SK-N-SH (cell line): ENCODE results near the gene TANC1. TPM values are rescaled to one million over a fixed set of nuclear protein-coding genes. Genes with fewer than 3 reads are reported as not detected.

Experiments used
- CTCF ChIA-PET: fragments of 300-600, 350-600 bp; formaldehyde crosslinking; extraction: SDS; loops from one replicate; lab custom pipeline; 2021; lab: Yijun Ruan, JAX
- POLR2A ChIA-PET: fragments of 350-600 bp; sonication (Branson Sonifier 250); formaldehyde crosslinking; extraction: SDS; loops from one replicate; lab custom pipeline; 2020; ENCODE audit warnings: antibody characterized with exemption, inconsistent platforms; lab: Yijun Ruan, JAX
- DNase-seq: peaks from one replicate; pipeline ENCODE4 v3.0.0; 2012
- H2AFZ ChIP-seq: fragments of 200-600 bp; sonication (generic); 2 replicates; pipeline ENCODE4 v1.8.1; 2016; ENCODE audit warnings: antibody characterized with exemption, mild to moderate bottlenecking, low read depth
- H3F3A ChIP-seq: fragments of 200-600 bp; sonication (generic); replicated peaks from 2 replicates; pipeline ENCODE3; 2016; ENCODE audit warnings: antibody characterized with exemption, mild to moderate bottlenecking; ENCODE audit not compliant: insufficient read depth
- H3K27ac ChIP-seq, 2 experiments: fragments of 200-500 bp in 1 of 2; fragments of 200-600 bp in 1 of 2; sonication (Bioruptor generic) in 1 of 2; sonication (generic), shearing (Covaris generic) in 1 of 2; 2 replicates each; pipeline versions ENCODE4 v1.5.1 to v1.6.1; 2014 to 2016; ENCODE audit warnings: low read depth in 2 of 2, inconsistent platforms in 1 of 2, low read length in 1 of 2, mild to moderate bottlenecking in 1 of 2, mixed read lengths in 1 of 2
- H3K27me3 ChIP-seq: fragments of 200-600 bp; sonication (generic), shearing (Covaris generic); 2 replicates; pipeline ENCODE4 v1.6.1; 2016; ENCODE audit warnings: mixed run types; ENCODE audit not compliant: insufficient read depth
- H3K36me3 ChIP-seq, 2 experiments: fragments of 200-500 bp in 1 of 2; fragments of 200-600 bp in 1 of 2; sonication (Bioruptor generic) in 1 of 2; sonication (generic) in 1 of 2; replicated peaks in 1 of 2; 2 replicates each; pipeline versions ENCODE3 to v1.5.1; 2014 to 2016; ENCODE audit warnings: low read length in 1 of 2, mild to moderate bottlenecking in 1 of 2; ENCODE audit not compliant: insufficient read depth in 2 of 2, control insufficient read depth in 1 of 2
- H3K4me1 ChIP-seq, 2 experiments: fragments of 200-500 bp in 1 of 2; fragments of 200-600 bp in 1 of 2; sonication (Bioruptor generic) in 1 of 2; sonication (generic), shearing (Covaris generic) in 1 of 2; 2 replicates each; pipeline versions ENCODE4 v1.5.1 to v1.6.1; 2014 to 2016; ENCODE audit warnings: low read depth in 1 of 2, low read length in 1 of 2, mixed run types in 1 of 2; ENCODE audit not compliant: insufficient read depth in 2 of 2, control insufficient read depth in 1 of 2
- H3K4me2 ChIP-seq: fragments of 200-600 bp; sonication (generic), shearing (Covaris generic); 2 replicates; pipeline ENCODE4 v1.6.1; 2017; ENCODE audit warnings: mixed run types
- H3K4me3 ChIP-seq, 2 experiments: fragments of 200-500 bp in 1 of 2; fragments of 200-600 bp in 1 of 2; sonication (Bioruptor generic) in 1 of 2; sonication (generic), shearing (Covaris generic) in 1 of 2; 2 replicates each; pipeline versions ENCODE4 v1.5.1 to v1.8.1; 2014 to 2016; ENCODE audit warnings: low read depth in 2 of 2, inconsistent platforms in 1 of 2, low read length in 1 of 2, mild to moderate bottlenecking in 1 of 2, mixed read lengths in 1 of 2, moderate library complexity in 1 of 2
- H3K79me2 ChIP-seq: fragments of 200-600 bp; sonication (generic); 2 replicates; pipeline ENCODE4 v1.8.1; 2017; ENCODE audit warnings: mild to moderate bottlenecking; ENCODE audit not compliant: insufficient read depth
- H3K9ac ChIP-seq: fragments of 200-600 bp; sonication (generic); 2 replicates; pipeline ENCODE4 v1.6.1; 2017; ENCODE audit warnings: mixed run types
- H3K9me2 ChIP-seq: fragments of 200-600 bp; sonication (generic); 2 replicates; pipeline ENCODE4 v1.6.1; 2017; ENCODE audit warnings: mixed run types
- H3K9me3 ChIP-seq: fragments of 200-600 bp; sonication (generic); 2 replicates; pipeline ENCODE4 v1.6.1; 2017; ENCODE audit warnings: mixed run types, mild to moderate bottlenecking, moderate library complexity
- H4K20me1 ChIP-seq: fragments of 200-600 bp; sonication (generic); 2 replicates; pipeline ENCODE4 v1.6.1; 2017; ENCODE audit warnings: mild to moderate bottlenecking, mixed run types; ENCODE audit not compliant: insufficient read depth
- CHD2 ChIP-seq: fragments of 150-350 bp; IDR thresholded peaks from 2 replicates; pipeline ENCODE4 v1.6.1; 2018; ENCODE audit warnings: low read length; ENCODE audit not compliant: partially characterized antibody
- CTCF ChIP-seq: fragments of 200-600 bp; sonication (generic); IDR thresholded peaks from 2 replicates; pipeline ENCODE4 v1.6.1; 2017; ENCODE audit warnings: antibody characterized with exemption, mild to moderate bottlenecking, moderate library complexity
- ELF1 ChIP-seq: IDR thresholded peaks from 2 replicates; pipeline ENCODE4 v1.4.0; 2012
- FOXJ3 ChIP-seq: sonication (generic); formaldehyde crosslinking; IDR thresholded peaks from 2 replicates; pipeline ENCODE4 v1.5.1; 2020; ENCODE audit warnings: mild to moderate bottlenecking, missing genetic modification reagents
- MAX ChIP-seq: IDR thresholded peaks from 2 replicates; pipeline ENCODE4 v1.4.0; 2012; ENCODE audit warnings: low read depth
- MEF2A ChIP-seq: IDR thresholded peaks from 2 replicates; pipeline ENCODE4 v1.4.0; 2012; ENCODE audit warnings: low read depth, borderline replicate concordance
- NRF1 ChIP-seq: IDR thresholded peaks from 2 replicates; pipeline ENCODE4 v1.6.1; 2012; ENCODE audit warnings: low read depth, mild to moderate bottlenecking, low read length
- PBX3 ChIP-seq: IDR thresholded peaks from 2 replicates; pipeline ENCODE4; 2012
- POLR2AphosphoS5 ChIP-seq: IDR thresholded peaks from 2 replicates; pipeline ENCODE4 v1.6.1; 2012; ENCODE audit warnings: low read depth, low read length
- RAD21 ChIP-seq: IDR thresholded peaks from 2 replicates; pipeline ENCODE4 v1.6.1; 2012; ENCODE audit warnings: mild to moderate bottlenecking, low read length
- REST ChIP-seq: IDR thresholded peaks from 2 replicates; pipeline ENCODE4 v1.6.1; 2012; ENCODE audit warnings: mild to moderate bottlenecking, low read depth, low read length, moderate library complexity
- RFX5 ChIP-seq: IDR thresholded peaks from 2 replicates; pipeline ENCODE4 v1.6.1; 2012; ENCODE audit warnings: mild to moderate bottlenecking, improper control_type of control experiment, low read length
- RXRA ChIP-seq: IDR thresholded peaks from 2 replicates; pipeline ENCODE4 v1.4.0; 2012; ENCODE audit warnings: low read depth, mild to moderate bottlenecking, borderline replicate concordance
- SIN3A ChIP-seq: IDR thresholded peaks from 2 replicates; pipeline ENCODE4 v1.6.1; 2012; ENCODE audit warnings: low read depth, mild to moderate bottlenecking, low read length, moderate library complexity, borderline replicate concordance
- SMC3 ChIP-seq: IDR thresholded peaks from 2 replicates; pipeline ENCODE4 v1.6.1; 2012; ENCODE audit warnings: low read depth, low read length, improper control_type of control experiment
- TCF12 ChIP-seq: IDR thresholded peaks from 2 replicates; pipeline ENCODE4 v1.4.0; 2012
- USF2 ChIP-seq: fragments of 150-350 bp; IDR thresholded peaks from 2 replicates; pipeline ENCODE4 v1.6.1; 2017; ENCODE audit warnings: antibody characterized with exemption, low read length, low read depth, borderline replicate concordance
- YY1 ChIP-seq: IDR thresholded peaks from 2 replicates; pipeline ENCODE4 v1.4.0; 2012; ENCODE audit warnings: low read depth, mild to moderate bottlenecking
- ZBTB33 ChIP-seq: IDR thresholded peaks from 2 replicates; pipeline ENCODE4 v1.4.0; 2012; ENCODE audit warnings: low read depth, borderline replicate concordance
- WGBS: methylation state at CpG from one replicate; pipeline ENCODE4 v1.1.6; 2017; ENCODE audit warnings: low lambda C conversion rate; 5-methylcytosine and 5-hydroxymethylcytosine counted together
- polyA plus RNA-seq, 3 experiments: library from polyadenylated mRNA; depleted of rRNA; stranded (reverse); fragments of >200 nt; gene quantifications; 2 replicates each; pipeline ENCODE4 v1.2.3, GENCODE V29; 2012

The TANC1 gene
- polyA plus RNA-seq, 1 of the 3 experiments (the other 2 are of a cell fraction): 19.2 TPM

- TF ChIP-seq REST: no peak
- TF ChIP-seq FOXJ3: no peak
- no peak for TF ChIP-seq RAD21
- TF ChIP-seq POLR2AphosphoS5: no peak
These were observed 46.6 kb upstream of the TANC1 start (continued) for GRCh38 chr2:158921599-158922408.

- Histone ChIP-seq H3K4me2 (peak overlapping the region; percentile 31; the same call in 1 of the 2 replicates), H3K27ac (peak overlapping the region in 1 of 2 experiments; percentile 20; a peak in 1 of 4 replicates), H3K9ac (no peak overlapping the region), H4K20me1 (no peaks in the 10 kb centered on the region), H3K36me3 (no peaks in the 10 kb centered on the region), H3K9me2 (no peaks in the 10 kb centered on the region), H3K4me1 (peaks cover 7 to 11% of the 10 kb centered on the region in 2 experiments; a peak in 3 of 4 replicates), H3F3A (peaks cover 3% of the 10 kb centered on the region), H3K27me3 (no peaks in the 10 kb centered on the region), H3K79me2 (no peaks in the 10 kb centered on the region), H3K4me3 (no peak overlapping the region), H2AFZ (no peak overlapping the region; the same call in 1 of the 2 replicates), H3K9me3 (no peaks in the 10 kb centered on the region)
- WGBS: 75% methylated on average over 1 of the region's 1 CpG
- ChIA-PET POLR2A (no interaction called here), CTCF (interaction anchor here (1.5 kb wide), 1 partner anchor 21 kb away, joined by 5 read pairs; no protein-coding TSS in a partner anchor)
- DNase-seq: no peak
- TF ChIP-seq PBX3: no peak
- TF ChIP-seq RFX5: no peak
- TF ChIP-seq RXRA: no peak
- TF ChIP-seq YY1: no peak
- no peak for TF ChIP-seq TCF12
- TF ChIP-seq CHD2: no peak
- no peak for TF ChIP-seq USF2
- no peak for TF ChIP-seq POLR2AphosphoS5
- no peak for TF ChIP-seq SMC3
- no peak for TF ChIP-seq ELF1
- no peak for TF ChIP-seq CTCF
- TF ChIP-seq ZBTB33: no peak
- TF ChIP-seq SIN3A: no peak
- no peak for TF ChIP-seq MEF2A
- TF ChIP-seq MAX: no peak
- TF ChIP-seq NRF1: no peak
These were observed 45.8 kb upstream of the TANC1 start for GRCh38 chr2:158922601-158923000.
